ENCODE measurements around the gene TSPAN17.
"Not testable (repeated sequence)": the region's sequence is repeated elsewhere in the genome, so short reads cannot be mapped to it uniquely, and the experiment has no call there.

TSPAN17 gene, protein sequence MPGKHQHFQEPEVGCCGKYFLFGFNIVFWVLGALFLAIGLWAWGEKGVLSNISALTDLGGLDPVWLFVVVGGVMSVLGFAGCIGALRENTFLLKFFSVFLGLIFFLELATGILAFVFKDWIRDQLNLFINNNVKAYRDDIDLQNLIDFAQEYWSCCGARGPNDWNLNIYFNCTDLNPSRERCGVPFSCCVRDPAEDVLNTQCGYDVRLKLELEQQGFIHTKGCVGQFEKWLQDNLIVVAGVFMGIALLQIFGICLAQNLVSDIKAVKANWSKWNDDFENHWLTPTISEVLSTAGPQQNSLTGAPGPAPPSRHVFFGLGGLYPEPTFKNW

DNA sequence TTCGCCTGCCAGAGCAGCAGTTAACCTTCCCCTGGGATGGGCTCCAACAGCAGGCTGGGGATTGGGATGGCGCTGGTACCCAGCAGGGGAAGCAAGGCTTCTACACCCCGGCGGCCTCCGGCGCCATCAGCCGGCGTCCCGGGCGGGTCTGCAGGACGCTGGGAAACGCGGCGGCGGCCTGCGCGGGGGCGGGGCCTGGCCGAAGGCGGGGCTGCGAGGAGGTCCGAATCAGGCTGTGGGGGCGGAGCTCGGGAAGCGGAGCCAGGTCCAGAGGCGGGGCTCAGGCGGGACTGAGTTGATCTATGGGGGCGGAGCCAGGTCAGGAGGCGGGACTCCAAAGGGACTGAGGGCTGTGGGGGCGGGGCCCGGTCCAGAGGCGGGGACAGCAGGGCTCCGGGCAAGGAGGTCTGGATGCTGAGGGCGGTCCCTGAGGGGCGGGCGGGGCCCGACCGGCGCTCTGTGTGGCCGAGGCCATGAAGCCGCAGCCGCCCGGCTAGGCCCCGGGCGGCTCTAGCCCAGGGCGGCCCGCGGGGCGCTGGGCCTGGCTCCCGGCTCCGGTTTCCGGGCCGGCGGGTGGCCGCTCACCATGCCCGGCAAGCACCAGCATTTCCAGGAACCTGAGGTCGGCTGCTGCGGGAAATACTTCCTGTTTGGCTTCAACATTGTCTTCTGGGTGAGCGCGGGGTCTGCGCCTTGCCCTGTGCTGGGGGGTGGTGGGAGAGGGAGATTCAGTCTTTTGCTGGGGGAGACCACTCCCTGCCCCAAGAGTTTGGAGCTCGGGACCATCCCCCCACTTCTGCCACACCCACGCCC, at the start of gene TSPAN17:
TSPAN17 (plus strand) TSS at position 455 of the 813 bp plus-strand sequence; CDS start at position 587, 132 bp downstream.
- TF ChIP-seq, protein P1, sequence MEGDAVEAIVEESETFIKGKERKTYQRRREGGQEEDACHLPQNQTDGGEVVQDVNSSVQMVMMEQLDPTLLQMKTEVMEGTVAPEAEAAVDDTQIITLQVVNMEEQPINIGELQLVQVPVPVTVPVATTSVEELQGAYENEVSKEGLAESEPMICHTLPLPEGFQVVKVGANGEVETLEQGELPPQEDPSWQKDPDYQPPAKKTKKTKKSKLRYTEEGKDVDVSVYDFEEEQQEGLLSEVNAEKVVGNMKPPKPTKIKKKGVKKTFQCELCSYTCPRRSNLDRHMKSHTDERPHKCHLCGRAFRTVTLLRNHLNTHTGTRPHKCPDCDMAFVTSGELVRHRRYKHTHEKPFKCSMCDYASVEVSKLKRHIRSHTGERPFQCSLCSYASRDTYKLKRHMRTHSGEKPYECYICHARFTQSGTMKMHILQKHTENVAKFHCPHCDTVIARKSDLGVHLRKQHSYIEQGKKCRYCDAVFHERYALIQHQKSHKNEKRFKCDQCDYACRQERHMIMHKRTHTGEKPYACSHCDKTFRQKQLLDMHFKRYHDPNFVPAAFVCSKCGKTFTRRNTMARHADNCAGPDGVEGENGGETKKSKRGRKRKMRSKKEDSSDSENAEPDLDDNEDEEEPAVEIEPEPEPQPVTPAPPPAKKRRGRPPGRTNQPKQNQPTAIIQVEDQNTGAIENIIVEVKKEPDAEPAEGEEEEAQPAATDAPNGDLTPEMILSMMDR (IDR thresholded peaks at IDR 0.05) = peak; percentile 44
- peaks cover 49% of the 10 kb centered on the region for H3K27me3 ChIP-seq
- H3K36me3 ChIP-seq = no peaks in the 10 kb centered on the region
- H3K4me1 ChIP-seq (ENCODE audit: control insufficient read depth in 1 of 2, insufficient read depth in 1 of 2, low read depth in 1 of 2, low read length in 1 of 2) = peaks cover 13 to 16% of the 10 kb centered on the region in 2 experiments
- H3K9me3 ChIP-seq = no peaks in the 10 kb centered on the region
- H3K27ac ChIP-seq = peak within 1 kb of the TSS; percentile 21
- H3K4me3 ChIP-seq (ENCODE audit: low read depth in 1 of 2, low read length in 1 of 2) = peak within 1 kb of the TSS; percentile 62

DNA sequence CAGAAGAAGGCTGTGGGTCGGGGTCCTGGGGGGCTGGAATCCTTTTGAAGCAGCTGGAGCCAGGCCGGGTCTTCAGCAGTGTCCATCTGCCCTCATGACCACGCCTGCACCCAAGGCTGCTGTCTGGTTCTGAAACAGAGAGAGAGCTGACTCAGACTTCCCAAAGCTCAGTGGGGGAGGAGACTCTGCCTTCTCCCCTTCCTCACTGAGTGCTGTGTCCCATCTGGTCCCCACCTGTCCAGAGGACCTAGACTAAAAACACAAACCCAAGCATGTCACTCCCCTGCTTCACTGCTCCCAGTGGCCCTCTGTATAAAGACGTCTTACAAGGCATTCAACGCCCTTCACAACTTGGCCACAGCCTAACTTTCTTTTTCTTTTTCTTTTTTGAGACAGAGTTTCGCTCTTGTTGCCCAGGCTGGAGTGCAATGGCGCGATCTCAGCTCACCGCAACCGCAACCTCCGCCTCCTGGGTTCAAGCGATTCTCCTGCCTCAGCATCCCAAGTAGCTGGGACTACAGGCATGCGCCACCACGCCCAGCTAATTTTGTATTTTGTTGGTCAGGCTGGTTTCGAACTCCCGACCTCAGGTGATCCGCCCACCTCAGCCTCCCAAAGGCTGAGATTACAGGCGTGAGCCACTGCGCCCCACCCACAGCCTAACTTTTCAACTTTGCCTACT, 47.4 kb upstream of the TSPAN17 start:
- H3K4me1 ChIP-seq (ENCODE audit: control insufficient read depth in 1 of 2, insufficient read depth in 1 of 2, low read depth in 1 of 2, low read length in 1 of 2); H3K4me3 ChIP-seq (ENCODE audit: low read depth in 1 of 2, low read length in 1 of 2); H3K9me3 ChIP-seq; H3K27ac ChIP-seq; H3K36me3 ChIP-seq: not testable (repeated sequence)
- peaks cover 94% of the 10 kb centered on the region for H3K27me3 ChIP-seq

DNA sequence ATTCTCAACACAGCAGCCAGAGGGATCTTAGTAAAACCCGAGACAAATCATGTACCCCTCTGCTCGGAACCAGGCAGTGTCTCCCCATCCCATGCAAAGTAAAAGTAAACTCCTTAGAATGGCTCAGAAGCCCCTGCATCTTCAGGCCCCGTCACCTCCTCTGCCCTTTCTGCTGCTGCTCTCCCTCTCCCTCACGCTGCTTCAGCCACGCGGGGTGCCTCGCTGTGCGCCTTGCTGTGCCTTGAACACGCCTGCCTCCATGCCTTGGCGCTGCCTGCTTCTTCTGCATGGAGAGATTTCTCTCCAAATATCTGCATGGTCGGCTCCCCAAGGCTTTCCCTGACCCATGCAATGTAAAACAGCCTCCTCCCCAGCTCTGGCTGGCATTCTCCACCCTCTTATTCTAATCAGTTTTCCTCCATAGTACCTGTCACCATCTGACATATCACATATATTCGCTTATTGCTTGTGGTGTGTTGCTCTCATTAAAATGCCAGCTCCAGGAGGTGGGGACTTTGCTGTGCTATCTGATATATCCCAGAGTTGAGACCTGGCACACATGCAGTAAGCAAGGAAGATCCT, 45.3 kb upstream of the TSPAN17 start:
- Histone ChIP-seq H3K4me3 (ENCODE audit: low read depth in 1 of 2, low read length in 1 of 2) (no peak overlapping the region), H3K9me3 (no peaks in the 10 kb centered on the region), H3K36me3 (no peaks in the 10 kb centered on the region), H3K27me3 (peaks cover 94% of the 10 kb centered on the region), H3K27ac (no peak overlapping the region), H3K4me1 (ENCODE audit: control insufficient read depth in 1 of 2, insufficient read depth in 1 of 2, low read depth in 1 of 2, low read length in 1 of 2) (peaks cover 0 to 6% of the 10 kb centered on the region in 2 experiments)
- TF ChIP-seq, protein P1 (IDR thresholded peaks at IDR 0.05) = no peak

DNA sequence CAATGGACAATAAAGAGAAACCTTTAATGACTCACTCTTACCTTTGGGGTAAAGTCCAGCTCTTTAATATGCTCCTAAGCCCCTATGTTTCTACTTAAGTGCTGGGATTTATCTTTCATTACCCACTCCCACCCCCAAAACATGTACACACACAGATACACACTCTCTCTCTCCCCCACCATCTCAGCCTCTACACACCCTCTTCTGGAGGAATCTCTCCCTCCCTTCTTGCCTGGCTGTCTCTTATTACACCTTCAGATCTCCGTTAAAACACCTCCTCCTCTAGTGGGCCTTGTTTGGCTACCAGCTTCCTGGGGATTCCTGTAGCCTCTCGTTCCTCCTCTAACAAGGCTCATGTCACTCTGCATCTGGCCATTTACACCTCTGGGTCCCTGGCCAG, 44.2 kb upstream of the TSPAN17 start:
- Histone ChIP-seq H3K4me1 (ENCODE audit: control insufficient read depth in 1 of 2, insufficient read depth in 1 of 2, low read depth in 1 of 2, low read length in 1 of 2) (no peaks in the 10 kb centered on the region), H3K27ac (no peak overlapping the region), H3K4me3 (ENCODE audit: low read depth in 1 of 2, low read length in 1 of 2) (no peak overlapping the region), H3K9me3 (no peaks in the 10 kb centered on the region), H3K36me3 (no peaks in the 10 kb centered on the region), H3K27me3 (peaks cover 94% of the 10 kb centered on the region)
- TF ChIP-seq, protein P1 (IDR thresholded peaks at IDR 0.05) = no peak

DNA sequence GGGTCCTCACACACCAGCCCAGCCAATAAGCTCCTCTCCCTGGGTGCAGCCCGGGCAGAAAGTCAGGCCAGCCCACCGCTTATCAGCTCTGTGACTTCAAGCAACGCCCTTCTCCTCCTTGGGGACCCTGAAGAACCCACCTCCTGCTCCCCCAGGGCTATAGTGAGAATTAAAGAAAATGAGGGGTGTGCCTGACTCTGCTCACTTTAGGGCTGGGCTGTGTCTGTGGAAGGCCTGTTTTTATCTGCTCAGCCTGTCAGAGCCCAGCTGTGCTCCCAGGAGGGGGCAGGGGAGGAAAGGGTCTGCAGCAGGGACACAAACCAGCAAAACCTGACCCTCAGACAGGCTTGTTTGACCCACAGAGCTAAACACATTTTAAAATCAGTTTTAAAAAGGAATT, 41.3 kb upstream of the TSPAN17 start:
- TF ChIP-seq, protein P1 (IDR thresholded peaks at IDR 0.05) = no peak
- H3K4me1 ChIP-seq (ENCODE audit: control insufficient read depth in 1 of 2, insufficient read depth in 1 of 2, low read depth in 1 of 2, low read length in 1 of 2) = peaks cover 0 to 10% of the 10 kb centered on the region in 2 experiments
- H3K27ac ChIP-seq = no peak overlapping the region
- no peaks in the 10 kb centered on the region for H3K9me3 ChIP-seq
- peaks cover 99% of the 10 kb centered on the region for H3K27me3 ChIP-seq
- no peaks in the 10 kb centered on the region for H3K36me3 ChIP-seq
- no peak overlapping the region for H3K4me3 ChIP-seq (ENCODE audit: low read depth in 1 of 2, low read length in 1 of 2)

All from neutrophil (primary cell).